Activated CD4-positive, alpha-beta T cell treated with anti-CD3 and anti-CD28 coated beads for 24 hours (primary cell): ENCODE measurements around the gene OTOGL.
"Not testable (repeated sequence)": the region's sequence is repeated elsewhere in the genome, so short reads cannot be mapped to it uniquely, and the experiment has no call there.

ENCODE experiments used
- DNase-seq, 2 donors: peaks; one replicate each; pipeline ENCODE4 v3.0.0-alpha.2; 2020; ENCODE audit warnings: low read depth in 2 of 2

OTOGL gene

GRCh38 chr12:80273144-80273543 is 173.8 kb downstream of the OTOGL start:
- no peak for DNase-seq

DNA sequence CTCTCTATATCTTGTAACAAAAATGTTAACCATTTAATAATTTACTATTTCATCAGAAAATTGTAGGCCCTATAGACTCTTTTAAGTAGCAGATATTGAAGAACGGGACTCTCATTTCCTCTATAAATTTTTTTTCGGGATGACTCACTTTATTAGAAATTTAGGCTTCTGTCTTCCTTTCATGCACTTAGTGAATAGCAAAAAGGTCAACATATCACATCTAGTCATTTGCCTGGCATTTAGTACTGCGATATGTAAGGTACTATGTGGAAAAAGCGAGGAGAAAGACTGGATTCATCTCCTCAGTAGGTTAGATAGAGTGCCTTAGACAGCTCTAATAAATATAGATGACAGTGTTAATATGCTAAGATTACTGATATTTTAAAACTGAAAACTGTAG is 178.4 kb downstream of the OTOGL start:
- no peak for DNase-seq

DNA sequence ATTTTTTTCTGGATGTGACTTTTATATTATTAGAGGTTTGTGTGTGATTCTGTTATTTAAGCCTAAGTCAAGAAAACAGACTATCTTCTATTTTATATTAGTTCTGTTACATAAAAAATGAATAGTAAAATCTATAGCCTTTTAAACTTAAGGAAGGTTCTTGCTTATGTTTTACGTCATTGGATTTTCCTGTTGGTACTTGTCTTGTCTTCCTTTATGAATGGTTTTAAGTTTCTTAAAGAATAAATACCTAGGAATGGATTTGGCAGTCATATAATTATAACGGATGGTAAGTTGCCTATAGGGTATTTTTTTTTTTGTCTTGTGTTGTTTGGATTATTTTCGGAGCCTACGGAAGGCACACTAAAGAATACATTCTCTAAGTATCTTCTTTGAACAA is 182.9 kb downstream of the OTOGL start:
- no peak for DNase-seq

GRCh38 chr12:80282761-80283160 is 183.4 kb downstream of the OTOGL start:
- no peak for DNase-seq

DNA sequence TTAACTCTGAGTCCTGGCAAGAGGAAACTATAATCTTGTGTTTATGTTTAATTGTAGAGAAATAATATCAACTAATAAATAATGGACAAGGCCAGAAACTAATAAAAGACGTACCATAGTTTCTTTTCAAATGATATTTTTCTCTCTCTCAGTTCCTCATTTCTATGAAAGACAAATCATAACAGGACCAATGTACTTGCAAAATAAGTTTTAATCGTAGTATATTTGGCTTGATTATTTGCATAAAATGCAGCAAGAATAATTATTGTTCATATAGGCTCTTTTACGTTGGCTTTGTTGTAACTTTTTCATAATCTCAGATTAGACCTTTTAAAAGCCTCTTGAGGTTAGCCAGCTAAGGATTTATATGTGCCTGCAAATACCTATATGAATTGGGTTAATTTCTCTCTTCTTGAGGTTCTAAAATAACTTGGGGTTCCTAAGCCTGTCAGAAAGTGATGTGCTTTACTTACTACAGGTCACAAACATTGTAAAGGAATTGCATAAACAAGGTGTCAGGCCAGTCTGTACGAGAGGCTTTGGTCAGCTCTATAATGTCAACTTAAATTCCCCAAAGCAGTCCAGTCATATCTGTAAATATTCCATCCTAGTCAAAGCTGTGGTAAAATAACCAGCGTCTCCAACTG is 191.9 kb downstream of the OTOGL start:
- no peak for DNase-seq

- DNase-seq, result no peak
Measured at GRCh38 chr12:80293347-80293746, 194.0 kb downstream of the OTOGL start.

- DNase-seq, result no peak
Measured at GRCh38 chr12:80293759-80294158, 194.4 kb downstream of the OTOGL start.

- DNase-seq, result no peak
Measured at GRCh38 chr12:80299219-80299618, 199.9 kb downstream of the OTOGL start.

- DNase-seq, result no peak
Measured at GRCh38 chr12:80299976-80300375, 200.6 kb downstream of the OTOGL start.

DNA sequence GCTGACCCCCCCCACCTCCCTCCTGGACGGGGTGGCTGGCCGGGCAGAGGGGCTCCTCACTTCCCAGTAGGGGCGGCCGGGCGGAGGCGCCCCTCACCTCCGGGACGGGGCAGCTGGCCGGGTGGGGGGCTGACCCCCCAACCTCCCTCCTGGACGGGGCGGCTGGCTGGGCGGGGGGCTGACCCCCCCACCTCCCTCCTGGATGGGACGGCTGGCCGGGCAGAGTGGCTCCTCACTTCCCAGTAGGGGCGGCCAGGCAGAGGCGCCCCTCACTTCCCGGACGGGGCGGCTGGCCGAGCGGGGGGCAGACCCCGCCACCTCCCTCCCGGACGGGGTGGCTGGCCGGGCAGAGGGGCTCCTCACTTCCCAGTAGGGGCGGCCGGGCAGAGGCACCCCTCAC is 208.1 kb downstream of the OTOGL start:
- not testable (repeated sequence) for DNase-seq

DNA sequence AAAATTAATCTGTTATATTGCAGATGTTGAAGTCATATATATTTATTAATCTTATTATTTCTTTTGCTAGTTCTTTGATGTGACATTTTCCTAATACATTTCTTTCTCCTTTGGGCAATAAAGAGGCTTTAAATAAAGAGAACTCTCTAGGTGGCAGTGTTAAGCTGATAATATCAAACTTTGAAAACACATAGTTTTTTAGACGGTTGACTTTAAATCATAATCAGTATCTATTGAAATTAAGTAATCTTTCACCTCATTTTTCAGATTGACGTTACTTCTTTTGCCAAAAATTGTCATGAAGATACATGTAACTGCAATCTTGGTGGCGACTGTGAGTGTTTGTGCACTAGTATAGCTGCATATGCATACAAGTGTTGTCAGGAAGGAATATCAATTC is 213.9 kb downstream of the OTOGL start:
- no peak for DNase-seq

- DNase-seq, result no peak
Measured at GRCh38 chr12:80314741-80315140, 215.4 kb downstream of the OTOGL start.

DNA sequence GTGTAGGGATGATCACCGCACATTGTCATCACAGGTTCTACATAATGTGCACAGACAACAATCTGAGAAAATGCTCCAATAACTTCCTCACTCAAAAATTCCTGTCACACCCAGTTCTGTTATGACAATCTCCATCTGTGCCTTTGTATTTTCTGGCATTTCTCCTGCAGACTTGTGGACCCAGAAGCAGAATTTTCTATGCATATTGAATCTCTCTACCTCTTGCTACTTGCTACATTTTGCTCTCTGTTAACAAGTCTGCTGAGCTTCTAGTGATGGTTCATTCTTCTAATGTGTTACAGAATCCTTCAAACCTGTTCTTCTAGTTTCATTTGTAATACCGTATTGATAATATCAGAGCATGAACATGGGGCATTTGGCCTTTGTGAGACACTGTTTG is 216.9 kb downstream of the OTOGL start:
- no peak for DNase-seq

DNA sequence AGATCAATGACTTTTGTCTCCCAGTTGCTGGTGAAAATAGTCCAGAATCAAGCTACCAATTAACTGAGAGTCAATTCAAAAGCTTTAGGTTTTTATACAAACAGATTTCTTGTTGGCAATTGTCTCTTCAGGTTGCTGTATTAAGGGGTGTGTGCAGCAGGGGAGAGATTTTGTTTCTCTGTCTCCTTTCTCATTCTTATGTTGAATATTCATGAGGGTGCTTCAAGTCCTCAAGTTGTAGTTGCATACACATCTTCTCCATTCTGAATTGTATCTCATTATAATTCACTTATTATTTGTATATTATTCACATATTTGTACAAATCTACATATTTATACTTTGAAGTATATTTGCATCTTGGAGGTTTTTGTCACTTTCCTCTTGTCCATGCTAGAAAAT is 218.0 kb downstream of the OTOGL start:
- DNase-seq, result no peak

GRCh38 chr12:80317899-80318298 is 218.6 kb downstream of the OTOGL start:
- no peak for DNase-seq

DNA sequence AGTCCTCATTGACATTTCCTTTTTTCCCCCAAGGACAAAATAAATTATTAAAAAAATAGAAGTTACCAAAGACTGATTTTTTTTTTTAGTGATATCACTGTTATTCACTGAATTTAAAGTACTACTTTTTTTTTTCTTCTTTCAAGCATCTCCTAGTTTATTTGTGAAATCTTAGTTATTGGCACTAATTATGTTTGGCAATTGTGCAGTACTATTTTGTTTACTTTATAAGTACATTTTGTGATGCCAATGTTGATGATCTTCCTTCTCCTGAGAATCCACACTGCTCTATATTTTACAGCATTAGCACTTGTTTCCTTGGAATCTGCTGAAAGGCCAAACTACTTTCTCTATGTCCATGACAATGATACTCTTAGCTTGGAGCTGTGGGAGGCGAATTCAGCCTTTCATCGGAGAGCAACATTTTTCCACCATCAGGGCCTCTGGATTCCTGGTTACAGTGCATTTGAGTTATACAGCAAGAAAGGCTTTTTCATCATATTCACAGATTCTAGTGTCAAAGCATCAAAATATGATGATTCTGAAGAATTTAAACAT is 220.9 kb downstream of the OTOGL start:
- DNase-seq, result no peak

DNA sequence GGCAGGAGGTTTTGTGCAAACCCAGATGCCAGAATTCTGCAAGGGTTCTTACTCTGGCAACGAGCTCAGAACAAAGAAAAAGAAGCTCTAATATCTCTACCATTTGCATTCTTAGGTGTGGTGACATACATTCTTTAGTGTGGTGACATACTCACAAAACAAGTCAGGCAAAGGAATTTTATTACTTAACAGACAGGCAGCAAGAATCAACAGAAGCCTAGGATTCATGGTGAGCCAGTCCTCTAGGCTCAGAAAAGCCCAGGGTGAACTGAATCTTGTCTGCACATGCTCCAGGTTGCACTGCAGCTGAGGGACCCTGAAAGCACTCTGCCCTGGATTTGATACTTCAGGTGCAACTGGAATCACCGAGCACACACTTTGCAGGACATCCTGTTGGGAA is 222.3 kb downstream of the OTOGL start:
- no peak for DNase-seq

- no peak for DNase-seq
Measured at GRCh38 chr12:80325167-80325959, 226.0 kb downstream of the OTOGL start.

GRCh38 chr12:80332827-80333226 is 233.5 kb downstream of the OTOGL start:
- no peak for DNase-seq

- DNase-seq, result no peak
Measured at GRCh38 chr12:80352474-80352873, 253.1 kb downstream of the OTOGL start.

DNA sequence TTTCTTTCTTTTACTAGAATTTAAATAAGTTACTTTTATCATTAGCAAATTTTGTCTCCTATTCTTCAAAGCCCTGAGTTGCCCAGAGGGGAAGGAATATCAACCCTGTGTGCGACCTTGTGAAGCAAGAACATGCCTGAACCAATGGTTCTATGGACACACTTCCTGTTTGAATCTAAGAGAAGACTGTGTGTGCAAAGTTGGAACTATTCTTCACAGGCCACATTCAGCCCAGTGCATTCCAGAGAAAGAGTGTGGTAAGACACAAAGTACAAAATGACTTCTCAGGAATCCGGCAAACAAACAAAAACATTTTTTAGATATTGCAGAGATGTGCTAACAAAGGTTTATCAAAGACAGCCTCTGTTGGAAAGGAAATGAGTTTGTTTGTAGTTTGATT is 253.9 kb downstream of the OTOGL start:
- no peak for DNase-seq

GRCh38 chr12:80356097-80356496 is 256.8 kb downstream of the OTOGL start:
- DNase-seq, result no peak

DNA sequence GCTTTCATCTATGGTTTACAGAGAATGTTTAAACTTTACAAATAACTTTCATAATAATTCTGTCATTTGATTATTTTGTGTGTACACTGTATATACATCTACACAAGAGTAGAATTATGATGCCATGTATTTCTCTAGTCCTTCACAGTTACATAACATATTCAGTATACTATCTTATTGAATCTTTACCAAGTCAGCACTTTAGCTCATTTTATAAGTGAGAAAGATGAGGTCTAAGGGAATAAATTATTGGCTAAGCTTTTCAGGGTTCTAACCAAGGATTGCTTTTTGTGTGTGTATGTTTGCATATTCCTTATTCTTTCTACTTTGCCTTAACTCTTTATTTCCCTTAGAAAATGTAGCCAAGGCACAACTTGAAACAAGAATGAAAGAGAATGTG is 260.4 kb downstream of the OTOGL start:
- no peak for DNase-seq
